Measurements from ENCODE around the gene TLR10.

DNA sequence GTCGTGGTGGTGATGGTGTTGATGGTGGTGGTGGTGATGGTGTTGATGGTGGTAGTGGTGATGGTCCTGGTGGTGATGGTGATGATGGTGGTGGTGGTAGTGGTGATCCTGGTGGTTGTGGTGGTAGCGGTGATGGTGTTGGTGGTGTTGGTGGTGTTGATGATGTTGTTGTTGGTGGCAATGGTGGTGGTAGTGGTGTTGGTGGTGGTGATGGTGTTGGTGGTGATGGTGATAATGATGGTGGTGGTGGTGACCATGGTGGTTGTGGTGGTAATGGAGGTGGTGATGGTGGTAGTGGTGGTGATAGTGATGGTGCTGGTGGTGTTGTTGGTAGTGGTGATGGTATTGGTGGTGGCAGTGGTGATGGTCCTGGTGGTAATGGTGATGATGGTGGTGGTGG is 49.1 kb downstream of the TLR10 start:
- TF ChIP-seq EZH2phosphoT487 (IDR thresholded peaks at IDR 0.05; ENCODE audit: borderline replicate concordance, low read depth) (no peak), POLR2AphosphoS5 (IDR thresholded peaks at IDR 0.05; ENCODE audit: low read depth, low read length) (no peak), SIN3A (IDR thresholded peaks at IDR 0.05; ENCODE audit: borderline replicate concordance, low read depth, low read length) (no peak), GABPA (IDR thresholded peaks at IDR 0.05; ENCODE audit: low read depth) (no peak)
- TF ChIP-seq, protein P1, sequence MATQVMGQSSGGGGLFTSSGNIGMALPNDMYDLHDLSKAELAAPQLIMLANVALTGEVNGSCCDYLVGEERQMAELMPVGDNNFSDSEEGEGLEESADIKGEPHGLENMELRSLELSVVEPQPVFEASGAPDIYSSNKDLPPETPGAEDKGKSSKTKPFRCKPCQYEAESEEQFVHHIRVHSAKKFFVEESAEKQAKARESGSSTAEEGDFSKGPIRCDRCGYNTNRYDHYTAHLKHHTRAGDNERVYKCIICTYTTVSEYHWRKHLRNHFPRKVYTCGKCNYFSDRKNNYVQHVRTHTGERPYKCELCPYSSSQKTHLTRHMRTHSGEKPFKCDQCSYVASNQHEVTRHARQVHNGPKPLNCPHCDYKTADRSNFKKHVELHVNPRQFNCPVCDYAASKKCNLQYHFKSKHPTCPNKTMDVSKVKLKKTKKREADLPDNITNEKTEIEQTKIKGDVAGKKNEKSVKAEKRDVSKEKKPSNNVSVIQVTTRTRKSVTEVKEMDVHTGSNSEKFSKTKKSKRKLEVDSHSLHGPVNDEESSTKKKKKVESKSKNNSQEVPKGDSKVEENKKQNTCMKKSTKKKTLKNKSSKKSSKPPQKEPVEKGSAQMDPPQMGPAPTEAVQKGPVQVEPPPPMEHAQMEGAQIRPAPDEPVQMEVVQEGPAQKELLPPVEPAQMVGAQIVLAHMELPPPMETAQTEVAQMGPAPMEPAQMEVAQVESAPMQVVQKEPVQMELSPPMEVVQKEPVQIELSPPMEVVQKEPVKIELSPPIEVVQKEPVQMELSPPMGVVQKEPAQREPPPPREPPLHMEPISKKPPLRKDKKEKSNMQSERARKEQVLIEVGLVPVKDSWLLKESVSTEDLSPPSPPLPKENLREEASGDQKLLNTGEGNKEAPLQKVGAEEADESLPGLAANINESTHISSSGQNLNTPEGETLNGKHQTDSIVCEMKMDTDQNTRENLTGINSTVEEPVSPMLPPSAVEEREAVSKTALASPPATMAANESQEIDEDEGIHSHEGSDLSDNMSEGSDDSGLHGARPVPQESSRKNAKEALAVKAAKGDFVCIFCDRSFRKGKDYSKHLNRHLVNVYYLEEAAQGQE (IDR thresholded peaks at IDR 0.05; ENCODE audit: low read depth, low read length), result no peak

All from SK-N-SH (cell line).